CD4-positive, alpha-beta T cell treated with Interleukin-2 at 100 ng/mL for 4 hours (primary cell): ENCODE results near the gene MXRA5.
"Not testable (repeated sequence)": the region's sequence is repeated elsewhere in the genome, so short reads cannot be mapped to it uniquely, and the experiment has no call there.

Experiments used
- DNase-seq: peaks from one replicate; pipeline ENCODE4 v3.0.0-alpha.2; 2020; ENCODE audit warnings: low spot score

Gene MXRA5

GRCh38 chrX:3320471-3321046 is 25.9 kb downstream of the MXRA5 start:
- DNase-seq: no peak

GRCh38 chrX:3317191-3317718 is 29.2 kb downstream of the MXRA5 start:
- no peak for DNase-seq

- DNase-seq: no peak
These were observed 34.3 kb downstream of the MXRA5 start for GRCh38 chrX:3312109-3312508.

- no peak for DNase-seq
These were observed 38.6 kb downstream of the MXRA5 start for GRCh38 chrX:3307881-3308280.

- DNase-seq: no peak
These were observed 46.8 kb downstream of the MXRA5 start for GRCh38 chrX:3299636-3300035.

- DNase-seq: no peak
These were observed 50.7 kb downstream of the MXRA5 start for GRCh38 chrX:3295731-3296130.

GRCh38 chrX:3293251-3293650 is 53.2 kb downstream of the MXRA5 start:
- no peak for DNase-seq

GRCh38 chrX:3290561-3290960 is 55.9 kb downstream of the MXRA5 start:
- DNase-seq: no peak

- DNase-seq: no peak
These were observed 60.1 kb downstream of the MXRA5 start for GRCh38 chrX:3286196-3286945.

- DNase-seq: no peak
These were observed 65.7 kb downstream of the MXRA5 start for GRCh38 chrX:3280706-3281105.

GRCh38 chrX:3273668-3274067 is 72.8 kb downstream of the MXRA5 start:
- DNase-seq: not testable (repeated sequence)

GRCh38 chrX:3271834-3272186 is 74.6 kb downstream of the MXRA5 start:
- DNase-seq: no peak

- no peak for DNase-seq
These were observed 75.1 kb downstream of the MXRA5 start for GRCh38 chrX:3271183-3271833.

- no peak for DNase-seq
These were observed 77.6 kb downstream of the MXRA5 start for GRCh38 chrX:3268829-3269228.

GRCh38 chrX:3263681-3264126 is 82.7 kb downstream of the MXRA5 start:
- DNase-seq: no peak

- no peak for DNase-seq
These were observed 83.6 kb downstream of the MXRA5 start for GRCh38 chrX:3262901-3263300.
